HuH-7.5 (cell line): Measurements from ENCODE around the gene NCAM1.
"Not testable (repeated sequence)": the region's sequence is repeated elsewhere in the genome, so short reads cannot be mapped to it uniquely, and the experiment has no call there.

Experiments
- DNase-seq: peaks from one replicate; pipeline ENCODE4 v3.0.0; 2011; ENCODE audit warnings: low spot score

The NCAM1 gene

GRCh38 chr11:113022262-113022661 is 61.0 kb downstream of the NCAM1 start:
- no peak for DNase-seq

- DNase-seq: no peak
Measured at GRCh38 chr11:113023228-113023627, 62.0 kb downstream of the NCAM1 start.

GRCh38 chr11:113023986-113024385 is 62.8 kb downstream of the NCAM1 start:
- no peak for DNase-seq

- DNase-seq: no peak
Measured at GRCh38 chr11:113026778-113027177, 65.6 kb downstream of the NCAM1 start.

GRCh38 chr11:113034576-113034975 is 73.4 kb downstream of the NCAM1 start:
- no peak for DNase-seq

GRCh38 chr11:113035708-113036107 is 74.5 kb downstream of the NCAM1 start:
- DNase-seq: no peak

GRCh38 chr11:113043698-113044097 is 82.5 kb downstream of the NCAM1 start:
- no peak for DNase-seq

GRCh38 chr11:113045146-113045545 is 83.9 kb downstream of the NCAM1 start:
- DNase-seq: no peak

GRCh38 chr11:113046866-113047265 is 85.6 kb downstream of the NCAM1 start:
- no peak for DNase-seq

GRCh38 chr11:113048820-113049768 is 87.9 kb downstream of the NCAM1 start:
- DNase-seq: no peak

GRCh38 chr11:113053042-113053441 is 91.8 kb downstream of the NCAM1 start:
- DNase-seq: not testable (repeated sequence)

- DNase-seq: no peak
Measured at GRCh38 chr11:113057038-113057437, 95.8 kb downstream of the NCAM1 start.

GRCh38 chr11:113059548-113059947 is 98.3 kb downstream of the NCAM1 start:
- DNase-seq: no peak

GRCh38 chr11:113065330-113065729 is 104.1 kb downstream of the NCAM1 start:
- no peak for DNase-seq

- DNase-seq: no peak
Measured at GRCh38 chr11:113072237-113072858, 111.1 kb downstream of the NCAM1 start.

- DNase-seq: no peak
Measured at GRCh38 chr11:113073290-113073953, 112.2 kb downstream of the NCAM1 start.

GRCh38 chr11:113075586-113076095 is 114.4 kb downstream of the NCAM1 start:
- DNase-seq: no peak

- DNase-seq: no peak
Measured at GRCh38 chr11:113077379-113077778, 116.2 kb downstream of the NCAM1 start.

GRCh38 chr11:113082341-113082955 is 121.2 kb downstream of the NCAM1 start:
- no peak for DNase-seq

- DNase-seq: no peak
Measured at GRCh38 chr11:113083571-113083970, 122.4 kb downstream of the NCAM1 start.

GRCh38 chr11:113084297-113084696 is 123.1 kb downstream of the NCAM1 start:
- DNase-seq: no peak

GRCh38 chr11:113085446-113085845 is 124.2 kb downstream of the NCAM1 start:
- no peak for DNase-seq
